SK-N-SH (cell line): Measurements from ENCODE around the gene TUBA1A.

Experiments used
- ELF1 ChIP-seq: IDR thresholded peaks from 2 replicates; pipeline ENCODE4 v1.4.0; 2012
- EP300 ChIP-seq, 2 experiments: IDR thresholded peaks; 2 replicates each; pipeline versions ENCODE4 v1.4.0 to v1.6.1; 2012; ENCODE audit warnings: borderline replicate concordance in 1 of 2, low read depth in 1 of 2, low read length in 1 of 2
- POLR2AphosphoS5 ChIP-seq: IDR thresholded peaks from 2 replicates; pipeline ENCODE4 v1.6.1; 2012; ENCODE audit warnings: low read depth, low read length
- TAF1 ChIP-seq: IDR thresholded peaks from 2 replicates; pipeline ENCODE4 v1.6.1; 2012; ENCODE audit warnings: low read depth, mild to moderate bottlenecking, low read length, moderate library complexity, borderline replicate concordance
- TEAD4 ChIP-seq: IDR thresholded peaks from 2 replicates; pipeline ENCODE4 v1.4.0; 2012; ENCODE audit warnings: mild to moderate bottlenecking, borderline replicate concordance; ENCODE audit not compliant: insufficient read depth
- TF ChIP-seq, protein P1 (sequence below): fragments of 200-600 bp; sonication (generic); IDR thresholded peaks from 2 replicates; pipeline ENCODE4 v1.6.1; 2017; ENCODE audit warnings: antibody characterized with exemption, mild to moderate bottlenecking, moderate library complexity
- TF ChIP-seq, protein P2 (sequence below): IDR thresholded peaks from 2 replicates; pipeline ENCODE4 v1.6.1; 2012; ENCODE audit warnings: mild to moderate bottlenecking, low read depth, low read length, moderate library complexity
- TF ChIP-seq, protein P3 (sequence below): IDR thresholded peaks from 2 replicates; pipeline ENCODE4 v1.4.0; 2012; ENCODE audit warnings: low read depth
- TF ChIP-seq, protein P4 (sequence below): IDR thresholded peaks from 2 replicates; pipeline ENCODE4; 2012
- TF ChIP-seq, protein P5 (sequence below): IDR thresholded peaks from 2 replicates; pipeline ENCODE4 v1.4.0; 2012; ENCODE audit warnings: low read depth, borderline replicate concordance

DNA sequence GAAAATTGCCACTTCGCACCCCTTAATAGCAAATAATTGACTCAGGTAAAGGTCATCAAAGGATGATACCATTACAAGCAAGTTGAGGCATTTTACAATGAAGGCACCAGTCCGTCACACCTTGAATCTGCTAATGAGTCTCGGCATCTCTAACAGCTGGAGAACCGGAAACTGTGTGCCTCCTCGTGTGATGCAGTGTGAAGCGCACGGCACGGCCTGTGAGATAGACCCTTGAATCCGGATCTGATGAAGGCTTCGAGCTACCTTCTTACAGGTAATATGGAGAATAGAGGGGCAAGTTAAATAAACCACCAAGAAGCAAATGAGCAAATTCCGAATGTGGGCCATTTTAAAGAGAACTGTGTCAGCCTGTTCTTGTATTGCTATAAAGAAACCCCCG is 19.8 kb upstream of the TUBA1A start:
- TF ChIP-seq, protein P1, sequence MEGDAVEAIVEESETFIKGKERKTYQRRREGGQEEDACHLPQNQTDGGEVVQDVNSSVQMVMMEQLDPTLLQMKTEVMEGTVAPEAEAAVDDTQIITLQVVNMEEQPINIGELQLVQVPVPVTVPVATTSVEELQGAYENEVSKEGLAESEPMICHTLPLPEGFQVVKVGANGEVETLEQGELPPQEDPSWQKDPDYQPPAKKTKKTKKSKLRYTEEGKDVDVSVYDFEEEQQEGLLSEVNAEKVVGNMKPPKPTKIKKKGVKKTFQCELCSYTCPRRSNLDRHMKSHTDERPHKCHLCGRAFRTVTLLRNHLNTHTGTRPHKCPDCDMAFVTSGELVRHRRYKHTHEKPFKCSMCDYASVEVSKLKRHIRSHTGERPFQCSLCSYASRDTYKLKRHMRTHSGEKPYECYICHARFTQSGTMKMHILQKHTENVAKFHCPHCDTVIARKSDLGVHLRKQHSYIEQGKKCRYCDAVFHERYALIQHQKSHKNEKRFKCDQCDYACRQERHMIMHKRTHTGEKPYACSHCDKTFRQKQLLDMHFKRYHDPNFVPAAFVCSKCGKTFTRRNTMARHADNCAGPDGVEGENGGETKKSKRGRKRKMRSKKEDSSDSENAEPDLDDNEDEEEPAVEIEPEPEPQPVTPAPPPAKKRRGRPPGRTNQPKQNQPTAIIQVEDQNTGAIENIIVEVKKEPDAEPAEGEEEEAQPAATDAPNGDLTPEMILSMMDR = no peak
- TF ChIP-seq EP300 (IDR thresholded peaks at IDR 0.05; ENCODE audit: borderline replicate concordance in 1 of 2, low read depth in 1 of 2, low read length in 1 of 2) = no peak
- TF ChIP-seq, protein P2, sequence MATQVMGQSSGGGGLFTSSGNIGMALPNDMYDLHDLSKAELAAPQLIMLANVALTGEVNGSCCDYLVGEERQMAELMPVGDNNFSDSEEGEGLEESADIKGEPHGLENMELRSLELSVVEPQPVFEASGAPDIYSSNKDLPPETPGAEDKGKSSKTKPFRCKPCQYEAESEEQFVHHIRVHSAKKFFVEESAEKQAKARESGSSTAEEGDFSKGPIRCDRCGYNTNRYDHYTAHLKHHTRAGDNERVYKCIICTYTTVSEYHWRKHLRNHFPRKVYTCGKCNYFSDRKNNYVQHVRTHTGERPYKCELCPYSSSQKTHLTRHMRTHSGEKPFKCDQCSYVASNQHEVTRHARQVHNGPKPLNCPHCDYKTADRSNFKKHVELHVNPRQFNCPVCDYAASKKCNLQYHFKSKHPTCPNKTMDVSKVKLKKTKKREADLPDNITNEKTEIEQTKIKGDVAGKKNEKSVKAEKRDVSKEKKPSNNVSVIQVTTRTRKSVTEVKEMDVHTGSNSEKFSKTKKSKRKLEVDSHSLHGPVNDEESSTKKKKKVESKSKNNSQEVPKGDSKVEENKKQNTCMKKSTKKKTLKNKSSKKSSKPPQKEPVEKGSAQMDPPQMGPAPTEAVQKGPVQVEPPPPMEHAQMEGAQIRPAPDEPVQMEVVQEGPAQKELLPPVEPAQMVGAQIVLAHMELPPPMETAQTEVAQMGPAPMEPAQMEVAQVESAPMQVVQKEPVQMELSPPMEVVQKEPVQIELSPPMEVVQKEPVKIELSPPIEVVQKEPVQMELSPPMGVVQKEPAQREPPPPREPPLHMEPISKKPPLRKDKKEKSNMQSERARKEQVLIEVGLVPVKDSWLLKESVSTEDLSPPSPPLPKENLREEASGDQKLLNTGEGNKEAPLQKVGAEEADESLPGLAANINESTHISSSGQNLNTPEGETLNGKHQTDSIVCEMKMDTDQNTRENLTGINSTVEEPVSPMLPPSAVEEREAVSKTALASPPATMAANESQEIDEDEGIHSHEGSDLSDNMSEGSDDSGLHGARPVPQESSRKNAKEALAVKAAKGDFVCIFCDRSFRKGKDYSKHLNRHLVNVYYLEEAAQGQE = no peak
- TF ChIP-seq, protein P3, sequence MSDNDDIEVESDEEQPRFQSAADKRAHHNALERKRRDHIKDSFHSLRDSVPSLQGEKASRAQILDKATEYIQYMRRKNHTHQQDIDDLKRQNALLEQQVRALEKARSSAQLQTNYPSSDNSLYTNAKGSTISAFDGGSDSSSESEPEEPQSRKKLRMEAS = no peak
- TF ChIP-seq POLR2AphosphoS5 = no peak
- no peak for TF ChIP-seq TEAD4
- no peak for TF ChIP-seq ELF1
- TF ChIP-seq TAF1 = no peak
- TF ChIP-seq, protein P4, sequence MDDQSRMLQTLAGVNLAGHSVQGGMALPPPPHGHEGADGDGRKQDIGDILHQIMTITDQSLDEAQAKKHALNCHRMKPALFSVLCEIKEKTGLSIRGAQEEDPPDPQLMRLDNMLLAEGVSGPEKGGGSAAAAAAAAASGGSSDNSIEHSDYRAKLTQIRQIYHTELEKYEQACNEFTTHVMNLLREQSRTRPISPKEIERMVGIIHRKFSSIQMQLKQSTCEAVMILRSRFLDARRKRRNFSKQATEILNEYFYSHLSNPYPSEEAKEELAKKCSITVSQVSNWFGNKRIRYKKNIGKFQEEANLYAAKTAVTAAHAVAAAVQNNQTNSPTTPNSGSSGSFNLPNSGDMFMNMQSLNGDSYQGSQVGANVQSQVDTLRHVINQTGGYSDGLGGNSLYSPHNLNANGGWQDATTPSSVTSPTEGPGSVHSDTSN = no peak
- TF ChIP-seq, protein P5, sequence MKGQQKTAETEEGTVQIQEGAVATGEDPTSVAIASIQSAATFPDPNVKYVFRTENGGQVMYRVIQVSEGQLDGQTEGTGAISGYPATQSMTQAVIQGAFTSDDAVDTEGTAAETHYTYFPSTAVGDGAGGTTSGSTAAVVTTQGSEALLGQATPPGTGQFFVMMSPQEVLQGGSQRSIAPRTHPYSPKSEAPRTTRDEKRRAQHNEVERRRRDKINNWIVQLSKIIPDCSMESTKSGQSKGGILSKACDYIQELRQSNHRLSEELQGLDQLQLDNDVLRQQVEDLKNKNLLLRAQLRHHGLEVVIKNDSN = no peak
